GM19193 (cell line): ENCODE measurements around the gene SLC35B2.

ENCODE experiments used
- POLR2A ChIP-seq: IDR thresholded peaks from 4 replicates; pipeline ENCODE4 v1.6.1; 2011; ENCODE audit not compliant: insufficient read depth, insufficient read length; ENCODE audit errors: extremely low read depth

Gene SLC35B2

GRCh38 chr6:44227148-44227793 lies 30.1 kb downstream of the SLC35B2 start:
- TF ChIP-seq POLR2A, result no peak

GRCh38 chr6:44226368-44227147 lies 30.8 kb downstream of the SLC35B2 start:
- no peak for TF ChIP-seq POLR2A

GRCh38 chr6:44225579-44226325 lies 31.6 kb downstream of the SLC35B2 start:
- TF ChIP-seq POLR2A, result no peak

- no peak for TF ChIP-seq POLR2A
These were observed 32.4 kb downstream of the SLC35B2 start for GRCh38 chr6:44224965-44225305.

GRCh38 chr6:44224029-44224964 lies 33.0 kb downstream of the SLC35B2 start:
- TF ChIP-seq POLR2A, result no peak

GRCh38 chr6:44223319-44224028 lies 33.9 kb downstream of the SLC35B2 start, which contains the start of gene SLC29A1:
SLC29A1 (plus strand) TSS chr6:44223595; CDS start chr6:44227314, 3,719 bp downstream.
- peak; percentile 74 for TF ChIP-seq POLR2A

- no peak for TF ChIP-seq POLR2A
These were observed 34.6 kb downstream of the SLC35B2 start for GRCh38 chr6:44222486-44223318.

- no peak for TF ChIP-seq POLR2A
These were observed 35.4 kb downstream of the SLC35B2 start for GRCh38 chr6:44221961-44222335.

- no peak for TF ChIP-seq POLR2A
These were observed 35.9 kb downstream of the SLC35B2 start for GRCh38 chr6:44221291-44221960.

- TF ChIP-seq POLR2A, result no peak
These were observed 36.4 kb downstream of the SLC35B2 start for GRCh38 chr6:44220913-44221290.

- TF ChIP-seq POLR2A, result no peak
These were observed 37.2 kb downstream of the SLC35B2 start for GRCh38 chr6:44219815-44220784.

GRCh38 chr6:44219053-44219814 lies 38.1 kb downstream of the SLC35B2 start:
- TF ChIP-seq POLR2A, result peak; percentile 74
